SK-N-SH treated with all-trans-retinoic acid at 6 μM for 48 hours (cell line): ENCODE data around the gene TRIM40.

Experiments
- ATAC-seq: fragments of 200-7000 bp; cut with Tn5 transposase; 3 replicates; pipeline ENCODE4 v1.9.1; 2020; ENCODE audit warnings: mild to moderate bottlenecking, moderate library complexity
- ARNTL ChIP-seq: fragments of 450-650 bp; formaldehyde crosslinking; IDR thresholded peaks from 2 replicates; pipeline ENCODE4 v1.5.0; 2020; ENCODE audit warnings: low read depth, mild to moderate bottlenecking, moderate library complexity, borderline replicate concordance
- BACH2 ChIP-seq: fragments of 250-450 bp; sonication (Bioruptor Pico); IDR thresholded peaks from 2 replicates; pipeline ENCODE4 v1.9.0; 2021; ENCODE audit warnings: mild to moderate bottlenecking, borderline replicate concordance
- CSRNP3 ChIP-seq: fragments of 250-450 bp; sonication (Bioruptor Pico); IDR thresholded peaks from 2 replicates; pipeline ENCODE4 v1.5.1; 2021; ENCODE audit warnings: mild to moderate bottlenecking, moderate library complexity
- ESRRG ChIP-seq: fragments of 250-450 bp; sonication (Bioruptor Pico); IDR thresholded peaks from 2 replicates; pipeline ENCODE4 v1.6.1; 2021; ENCODE audit warnings: mild to moderate bottlenecking
- GLIS3 ChIP-seq: fragments of 250-450 bp; sonication (Bioruptor Pico); IDR thresholded peaks from 2 replicates; pipeline ENCODE4 v1.5.0; 2020; ENCODE audit warnings: mild to moderate bottlenecking, moderate library complexity
- ISL1 ChIP-seq: fragments of 250-450 bp; sonication (Bioruptor Pico); IDR thresholded peaks from 2 replicates; pipeline ENCODE4 v2.1.2; 2022; ENCODE audit warnings: mild to moderate bottlenecking, moderate library complexity
- OSR1 ChIP-seq: fragments of 250-450 bp; sonication (Bioruptor Pico); IDR thresholded peaks from 2 replicates; pipeline ENCODE4 v1.8.0; 2022; ENCODE audit warnings: moderate library complexity, mild to moderate bottlenecking, inconsistent platforms
- RARB ChIP-seq: fragments of 250-450 bp; sonication (Bioruptor Pico); IDR thresholded peaks from 2 replicates; pipeline ENCODE4 v1.8.0; 2021; ENCODE audit warnings: mild to moderate bottlenecking, moderate library complexity
- SNAI2 ChIP-seq: fragments of 250-450 bp; sonication (Bioruptor Pico); IDR thresholded peaks from 2 replicates; pipeline ENCODE4 v1.5.0; 2020; ENCODE audit warnings: mild to moderate bottlenecking, moderate library complexity
- TCF4 ChIP-seq: fragments of 250-450 bp; sonication (Bioruptor Pico); IDR thresholded peaks from 2 replicates; pipeline ENCODE4 v1.8.0; 2021; ENCODE audit warnings: mild to moderate bottlenecking, moderate library complexity, borderline replicate concordance
- TOX ChIP-seq: fragments of 250-450 bp; sonication (Bioruptor Pico); IDR thresholded peaks from 2 replicates; pipeline ENCODE4 v1.8.0; 2021; ENCODE audit warnings: mild to moderate bottlenecking, moderate library complexity, borderline replicate concordance
- ZC3H10 ChIP-seq: fragments of 250-450 bp; sonication (Bioruptor Pico); IDR thresholded peaks from 2 replicates; pipeline ENCODE4 v1.5.1; 2021; ENCODE audit warnings: mild to moderate bottlenecking, moderate library complexity
- ZFP3 ChIP-seq: fragments of 250-450 bp; sonication (Bioruptor Pico); IDR thresholded peaks from 2 replicates; pipeline ENCODE4 v1.5.0; 2020; ENCODE audit warnings: mild to moderate bottlenecking, moderate library complexity
- ZFP30 ChIP-seq: fragments of 450-650 bp; formaldehyde crosslinking; IDR thresholded peaks from 2 replicates; pipeline ENCODE4 v1.5.0; 2022; ENCODE audit warnings: mild to moderate bottlenecking, moderate library complexity
- ZNF565 ChIP-seq: fragments of 450-650 bp; formaldehyde crosslinking; conservative IDR thresholded peaks from 2 replicates; pipeline ENCODE4 v1.5.0; 2020; ENCODE audit warnings: low read depth, mild to moderate bottlenecking, moderate library complexity
- ZNF8 ChIP-seq: fragments of 450-650 bp; formaldehyde crosslinking; IDR thresholded peaks from 2 replicates; pipeline ENCODE4 v1.5.0; 2020; ENCODE audit warnings: mild to moderate bottlenecking, moderate library complexity
- TF ChIP-seq, protein P1 (sequence below): fragments of 250-450 bp; sonication (Bioruptor Pico); IDR thresholded peaks from 2 replicates; pipeline ENCODE4 v1.8.0; 2021; ENCODE audit warnings: low read depth, mild to moderate bottlenecking, moderate library complexity, borderline replicate concordance
- TF ChIP-seq, protein P2 (sequence below): fragments of 250-450 bp; sonication (Bioruptor Pico); IDR thresholded peaks from 2 replicates; pipeline ENCODE4 v1.8.0; 2020; ENCODE audit warnings: mild to moderate bottlenecking, moderate library complexity, borderline replicate concordance
- TF ChIP-seq, protein P3 (sequence below): fragments of 250-450 bp; sonication (Bioruptor Pico); IDR thresholded peaks from 2 replicates; pipeline ENCODE4 v1.5.1; 2020; ENCODE audit warnings: low read depth, mild to moderate bottlenecking, moderate library complexity

The TRIM40 gene

DNA sequence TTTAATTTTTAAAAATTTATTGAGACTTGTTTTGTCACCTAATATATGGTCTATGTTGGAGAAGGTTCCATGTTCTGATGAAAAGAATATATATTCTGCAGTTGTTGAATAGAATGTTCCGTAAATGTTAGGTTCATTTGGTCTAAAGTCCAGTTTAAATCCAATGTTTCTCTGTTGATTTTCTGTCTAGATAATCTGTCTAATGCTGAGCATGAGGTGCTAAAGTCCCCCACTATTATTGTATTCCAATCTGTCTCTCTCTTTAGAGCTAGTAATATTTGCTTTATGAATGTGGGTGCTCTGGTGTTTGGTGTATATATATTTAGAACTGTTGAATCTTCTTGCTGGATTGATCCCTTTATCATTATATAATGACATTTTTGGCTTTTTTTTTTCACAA is 42.9 kb downstream of the TRIM40 start:
- TF ChIP-seq, protein P1, sequence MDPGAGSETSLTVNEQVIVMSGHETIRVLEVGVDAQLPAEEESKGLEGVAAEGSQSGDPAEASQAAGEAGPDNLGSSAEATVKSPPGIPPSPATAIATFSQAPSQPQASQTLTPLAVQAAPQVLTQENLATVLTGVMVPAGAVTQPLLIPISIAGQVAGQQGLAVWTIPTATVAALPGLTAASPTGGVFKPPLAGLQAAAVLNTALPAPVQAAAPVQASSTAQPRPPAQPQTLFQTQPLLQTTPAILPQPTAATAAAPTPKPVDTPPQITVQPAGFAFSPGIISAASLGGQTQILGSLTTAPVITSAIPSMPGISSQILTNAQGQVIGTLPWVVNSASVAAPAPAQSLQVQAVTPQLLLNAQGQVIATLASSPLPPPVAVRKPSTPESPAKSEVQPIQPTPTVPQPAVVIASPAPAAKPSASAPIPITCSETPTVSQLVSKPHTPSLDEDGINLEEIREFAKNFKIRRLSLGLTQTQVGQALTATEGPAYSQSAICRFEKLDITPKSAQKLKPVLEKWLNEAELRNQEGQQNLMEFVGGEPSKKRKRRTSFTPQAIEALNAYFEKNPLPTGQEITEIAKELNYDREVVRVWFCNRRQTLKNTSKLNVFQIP: no peak
- ATAC-seq: no peak

DNA sequence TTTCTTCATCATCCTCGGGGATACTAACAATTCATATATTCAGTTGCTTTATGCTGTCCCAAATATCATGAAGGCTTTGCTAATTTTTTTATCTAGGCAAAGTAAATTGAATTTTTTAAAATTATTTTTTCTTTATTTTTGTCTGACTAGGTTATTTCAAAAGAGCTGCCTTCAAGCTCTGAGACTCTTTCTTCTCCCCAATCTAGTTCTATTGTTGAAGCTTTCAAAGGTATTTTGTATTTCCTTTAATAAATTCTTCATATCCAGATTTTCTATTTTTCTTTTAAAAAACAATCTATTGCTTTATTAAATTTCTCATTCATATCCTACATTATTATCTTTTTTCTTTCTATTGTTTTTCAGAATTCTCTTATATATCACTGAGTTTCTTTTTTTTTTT is 44.2 kb downstream of the TRIM40 start:
- no peak for ATAC-seq

GRCh38 chr6:30184417-30185031 is 48.6 kb downstream of the TRIM40 start:
- TF ChIP-seq CSRNP3 (CRISPR knock-in tag): no peak
- TF ChIP-seq ARNTL: no peak
- TF ChIP-seq RARB (CRISPR knock-in tag): no peak
- TF ChIP-seq ZFP30 (CRISPR knock-in tag): no peak
- no peak for TF ChIP-seq SNAI2 (CRISPR knock-in tag)
- no peak for TF ChIP-seq ZNF8
- TF ChIP-seq, all 23 proteins: peak for 0

More for the DNA sequence above, 44.2 kb downstream of the TRIM40 start:
- TF ChIP-seq ZFP3 (CRISPR knock-in tag): no peak
- no peak for TF ChIP-seq SNAI2 (CRISPR knock-in tag)
- no peak for TF ChIP-seq ARNTL
- TF ChIP-seq BACH2: no peak
- TF ChIP-seq ZNF8: no peak
- no peak for TF ChIP-seq ZNF565 (CRISPR knock-in tag)
- TF ChIP-seq, protein P2, sequence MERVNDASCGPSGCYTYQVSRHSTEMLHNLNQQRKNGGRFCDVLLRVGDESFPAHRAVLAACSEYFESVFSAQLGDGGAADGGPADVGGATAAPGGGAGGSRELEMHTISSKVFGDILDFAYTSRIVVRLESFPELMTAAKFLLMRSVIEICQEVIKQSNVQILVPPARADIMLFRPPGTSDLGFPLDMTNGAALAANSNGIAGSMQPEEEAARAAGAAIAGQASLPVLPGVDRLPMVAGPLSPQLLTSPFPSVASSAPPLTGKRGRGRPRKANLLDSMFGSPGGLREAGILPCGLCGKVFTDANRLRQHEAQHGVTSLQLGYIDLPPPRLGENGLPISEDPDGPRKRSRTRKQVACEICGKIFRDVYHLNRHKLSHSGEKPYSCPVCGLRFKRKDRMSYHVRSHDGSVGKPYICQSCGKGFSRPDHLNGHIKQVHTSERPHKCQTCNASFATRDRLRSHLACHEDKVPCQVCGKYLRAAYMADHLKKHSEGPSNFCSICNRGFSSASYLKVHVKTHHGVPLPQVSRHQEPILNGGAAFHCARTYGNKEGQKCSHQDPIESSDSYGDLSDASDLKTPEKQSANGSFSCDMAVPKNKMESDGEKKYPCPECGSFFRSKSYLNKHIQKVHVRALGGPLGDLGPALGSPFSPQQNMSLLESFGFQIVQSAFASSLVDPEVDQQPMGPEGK (CRISPR knock-in tag): no peak
- no peak for TF ChIP-seq ESRRG (CRISPR knock-in tag)
- TF ChIP-seq, protein P3, sequence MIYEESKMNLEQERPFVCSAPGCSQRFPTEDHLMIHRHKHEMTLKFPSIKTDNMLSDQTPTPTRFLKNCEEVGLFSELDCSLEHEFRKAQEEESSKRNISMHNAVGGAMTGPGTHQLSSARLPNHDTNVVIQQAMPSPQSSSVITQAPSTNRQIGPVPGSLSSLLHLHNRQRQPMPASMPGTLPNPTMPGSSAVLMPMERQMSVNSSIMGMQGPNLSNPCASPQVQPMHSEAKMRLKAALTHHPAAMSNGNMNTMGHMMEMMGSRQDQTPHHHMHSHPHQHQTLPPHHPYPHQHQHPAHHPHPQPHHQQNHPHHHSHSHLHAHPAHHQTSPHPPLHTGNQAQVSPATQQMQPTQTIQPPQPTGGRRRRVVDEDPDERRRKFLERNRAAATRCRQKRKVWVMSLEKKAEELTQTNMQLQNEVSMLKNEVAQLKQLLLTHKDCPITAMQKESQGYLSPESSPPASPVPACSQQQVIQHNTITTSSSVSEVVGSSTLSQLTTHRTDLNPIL (CRISPR knock-in tag): no peak
- TF ChIP-seq, protein P1: no peak
- no peak for TF ChIP-seq ISL1 (CRISPR knock-in tag)
- TF ChIP-seq TOX (CRISPR knock-in tag): no peak
- no peak for TF ChIP-seq TCF4 (CRISPR knock-in tag)
- no peak for TF ChIP-seq ZFP30 (CRISPR knock-in tag)
- no peak for TF ChIP-seq ZC3H10 (CRISPR knock-in tag)
- TF ChIP-seq GLIS3: no peak
- TF ChIP-seq RARB (CRISPR knock-in tag): no peak
- no peak for TF ChIP-seq OSR1 (CRISPR knock-in tag)
- TF ChIP-seq, all 23 proteins: peak for 0

DNA sequence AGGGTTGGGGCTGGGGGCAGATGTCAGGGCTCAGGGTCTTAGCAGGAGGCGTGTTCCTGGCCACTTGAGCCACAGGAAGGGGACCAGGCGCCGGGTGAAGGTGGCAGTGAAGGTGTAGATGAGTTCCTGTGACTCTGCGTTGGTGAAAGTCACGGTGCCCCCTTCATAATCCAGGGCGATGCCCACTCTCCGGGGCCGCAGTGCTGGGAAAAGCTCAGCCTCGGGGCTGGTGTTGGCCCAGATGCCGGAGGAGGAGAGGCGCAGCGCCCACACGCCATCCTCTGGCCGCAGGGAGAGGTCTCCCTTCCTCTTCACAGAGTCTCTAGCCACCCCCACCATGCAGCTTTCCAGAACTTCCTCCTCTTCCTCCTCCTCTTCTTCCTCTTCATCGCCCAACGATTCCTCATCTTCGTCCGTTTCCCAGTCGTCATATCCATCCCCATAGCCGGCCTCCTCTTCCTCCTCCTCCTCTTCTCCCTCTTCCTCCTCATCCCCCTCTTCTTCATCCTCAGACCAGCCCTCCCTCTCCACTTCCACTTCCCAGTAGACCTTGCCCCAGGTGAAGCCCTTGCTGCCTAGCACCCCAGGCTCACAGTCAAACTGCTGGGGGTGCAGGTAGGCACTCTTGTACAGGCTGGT is 50.0 kb downstream of the TRIM40 start:
- no peak for ATAC-seq
- TF ChIP-seq, protein P2 (CRISPR knock-in tag): no peak
- TF ChIP-seq ZFP3 (CRISPR knock-in tag): no peak
- TF ChIP-seq RARB (CRISPR knock-in tag): no peak
- TF ChIP-seq, all 23 proteins: peak for 0

More at GRCh38 chr6:30184417-30185031, 48.6 kb downstream of the TRIM40 start:
- ATAC-seq: no peak
